Measurements from ENCODE around the gene B9D1. TPM values are rescaled to one million over a fixed set of nuclear protein-coding genes. Genes with fewer than 3 reads are reported as not detected.

B9D1 gene
- 10 to 100 TPM; 18.7 to 24.6 TPM for total RNA-seq

- H3K4me3 ChIP-seq = peak within 1 kb of the TSS; percentile 62 to 71
- TF ChIP-seq CTCF (IDR thresholded peaks at IDR 0.05) = peak; percentile 87 to 99
- H3K27ac ChIP-seq = peak within 1 kb of the TSS; percentile 84 to 87
- no peaks in the 10 kb centered on the region for H3K9me3 ChIP-seq
- no peaks in the 10 kb centered on the region for H3K27me3 ChIP-seq
- H3K36me3 ChIP-seq = no peaks in the 10 kb centered on the region
- H3K4me1 ChIP-seq = peaks cover 0 to 18% of the 10 kb centered on the region in 2 donors
- peak; percentile 94 for DNase-seq (ENCODE audit: low spot score)
These were observed at the start of gene B9D1 for GRCh38 chr17:19362277-19363113. Gene B9D1, minus strand, starts transcription at chr17:19362723. Its CDS starts 154 bp downstream, at chr17:19362569.

GRCh38 chr17:19411631-19412030 lies 49.1 kb upstream of the B9D1 start:
- no peaks in the 10 kb centered on the region for H3K36me3 ChIP-seq
- H3K27me3 ChIP-seq = no peaks in the 10 kb centered on the region
- H3K4me1 ChIP-seq = peaks cover 0 to 18% of the 10 kb centered on the region in 2 donors
- H3K4me3 ChIP-seq = peak overlapping the region in 1 of 2 donors; percentile 44
- peak overlapping the region in 1 of 2 donors; percentile 31 for H3K27ac ChIP-seq
- no peak for TF ChIP-seq CTCF (IDR thresholded peaks at IDR 0.05)
- no peak for DNase-seq (ENCODE audit: low spot score)
- H3K9me3 ChIP-seq = no peaks in the 10 kb centered on the region

GRCh38 chr17:19410875-19411620 lies 48.5 kb upstream of the B9D1 start, which contains the start of gene RNF112:
Gene RNF112, plus strand, starts transcription at chr17:19411232. Its CDS starts 177 bp downstream, at chr17:19411409.
- H3K4me1 ChIP-seq = peaks cover 0 to 18% of the 10 kb centered on the region in 2 donors
- H3K27ac ChIP-seq = peak within 1 kb of the TSS in 1 of 2 donors; percentile 31
- no peak for DNase-seq (ENCODE audit: low spot score)
- no peaks in the 10 kb centered on the region for H3K36me3 ChIP-seq
- H3K27me3 ChIP-seq = no peaks in the 10 kb centered on the region
- no peak for TF ChIP-seq CTCF (IDR thresholded peaks at IDR 0.05)
- H3K4me3 ChIP-seq = peak within 1 kb of the TSS in 1 of 2 donors; percentile 44
- H3K9me3 ChIP-seq = no peaks in the 10 kb centered on the region

- Histone ChIP-seq H3K9me3 (no peaks in the 10 kb centered on the region), H3K27ac (no peak overlapping the region), H3K36me3 (no peaks in the 10 kb centered on the region), H3K4me3 (no peak overlapping the region), H3K4me1 (peaks cover 0 to 18% of the 10 kb centered on the region in 2 donors), H3K27me3 (no peaks in the 10 kb centered on the region)
- DNase-seq (ENCODE audit: low spot score) = no peak
- TF ChIP-seq CTCF (IDR thresholded peaks at IDR 0.05) = no peak
These were observed 47.6 kb upstream of the B9D1 start for GRCh38 chr17:19410091-19410490.

DNA sequence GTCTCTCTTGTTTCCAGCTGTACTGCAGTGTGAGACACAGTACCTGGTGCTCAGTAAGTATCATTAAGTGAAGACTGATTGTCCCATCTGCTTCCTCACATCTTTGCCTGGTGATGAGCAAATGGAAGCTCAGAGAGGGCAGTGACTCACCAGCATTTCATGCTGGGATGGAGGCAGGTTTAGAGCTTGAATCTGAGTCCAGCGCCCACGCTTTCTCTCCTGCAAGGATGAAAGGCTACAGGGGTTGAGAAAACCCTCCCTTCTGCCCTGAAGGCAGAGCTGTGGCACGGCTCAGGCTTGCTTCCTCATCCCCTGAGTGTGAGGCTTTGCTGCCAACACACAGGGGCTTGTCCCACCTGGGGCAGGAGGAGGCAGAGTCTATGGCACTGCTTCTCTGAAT lies 47.0 kb upstream of the B9D1 start:
- H3K27ac ChIP-seq = no peak overlapping the region
- no peak for DNase-seq (ENCODE audit: low spot score)
- no peak for TF ChIP-seq CTCF (IDR thresholded peaks at IDR 0.05)
- H3K9me3 ChIP-seq = no peaks in the 10 kb centered on the region
- H3K4me3 ChIP-seq = no peak overlapping the region
- no peaks in the 10 kb centered on the region for H3K27me3 ChIP-seq
- peaks cover 0 to 18% of the 10 kb centered on the region in 2 donors for H3K4me1 ChIP-seq
- H3K36me3 ChIP-seq = no peaks in the 10 kb centered on the region
